ENCODE measurements around the gene NME3.

The NME3 gene

GRCh38 chr16:1744338-1744840 is 27.0 kb downstream of the NME3 start:
- no peak overlapping the region for H3K4me3 ChIP-seq (ENCODE audit: low read depth, low read length)
- TF ChIP-seq CTCF (IDR thresholded peaks at IDR 0.05; ENCODE audit: low read depth, low read length), result no peak

- TF ChIP-seq CTCF (IDR thresholded peaks at IDR 0.05; ENCODE audit: low read depth, low read length), result no peak
- no peak overlapping the region for H3K4me3 ChIP-seq (ENCODE audit: low read depth, low read length)
Observed at GRCh38 chr16:1743376-1744337, 27.7 kb downstream of the NME3 start.

GRCh38 chr16:1741553-1742165 is 29.7 kb downstream of the NME3 start:
- no peak for TF ChIP-seq CTCF (IDR thresholded peaks at IDR 0.05; ENCODE audit: low read depth, low read length)
- H3K4me3 ChIP-seq (ENCODE audit: low read depth, low read length), result no peak overlapping the region

GRCh38 chr16:1740781-1741490 is 30.4 kb downstream of the NME3 start:
- no peak overlapping the region for H3K4me3 ChIP-seq (ENCODE audit: low read depth, low read length)
- no peak for TF ChIP-seq CTCF (IDR thresholded peaks at IDR 0.05; ENCODE audit: low read depth, low read length)

- H3K4me3 ChIP-seq (ENCODE audit: low read depth, low read length), result no peak overlapping the region
- no peak for TF ChIP-seq CTCF (IDR thresholded peaks at IDR 0.05; ENCODE audit: low read depth, low read length)
Observed at GRCh38 chr16:1740234-1740633, 31.1 kb downstream of the NME3 start.

- no peak overlapping the region for H3K4me3 ChIP-seq (ENCODE audit: low read depth, low read length)
- no peak for TF ChIP-seq CTCF (IDR thresholded peaks at IDR 0.05; ENCODE audit: low read depth, low read length)
Observed at GRCh38 chr16:1734816-1735215, 36.5 kb downstream of the NME3 start.

Data from WI38 (cell line).